Measurements from ENCODE around the gene SLC11A1. TPM values are rescaled to one million over a fixed set of nuclear protein-coding genes. Genes with fewer than 3 reads are reported as not detected.
A peak's percentile ranks its signal among the peaks of the same experiment; 100 is the strongest.

The SLC11A1 gene
- total and polyA plus RNA-seq, 8 donors = 0.70 to 194 (median 0.97) TPM

DNA sequence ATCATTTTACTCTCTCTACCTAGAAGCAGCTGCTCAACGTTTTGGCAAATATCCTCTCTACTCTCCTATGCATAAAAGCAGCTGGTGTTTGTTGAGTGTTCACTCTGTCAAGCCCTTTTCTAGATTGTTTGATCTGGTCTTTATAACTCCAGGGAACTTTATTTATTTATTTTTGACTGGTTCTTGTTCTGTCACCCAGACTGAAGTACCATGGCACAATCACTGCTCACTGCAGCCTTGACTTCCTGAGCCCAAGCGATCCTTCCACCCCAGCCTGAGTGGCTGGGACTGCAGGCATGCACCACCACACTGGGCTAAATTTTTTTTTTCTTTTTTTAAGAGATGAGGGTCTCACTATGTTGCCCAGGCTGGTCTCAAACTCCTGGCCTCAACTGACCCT lies 12.7 kb upstream of the SLC11A1 start:
- ATAC-seq = peak; percentile 40
- H3K27ac ChIP-seq = peak overlapping the region; percentile 93 to 99

DNA sequence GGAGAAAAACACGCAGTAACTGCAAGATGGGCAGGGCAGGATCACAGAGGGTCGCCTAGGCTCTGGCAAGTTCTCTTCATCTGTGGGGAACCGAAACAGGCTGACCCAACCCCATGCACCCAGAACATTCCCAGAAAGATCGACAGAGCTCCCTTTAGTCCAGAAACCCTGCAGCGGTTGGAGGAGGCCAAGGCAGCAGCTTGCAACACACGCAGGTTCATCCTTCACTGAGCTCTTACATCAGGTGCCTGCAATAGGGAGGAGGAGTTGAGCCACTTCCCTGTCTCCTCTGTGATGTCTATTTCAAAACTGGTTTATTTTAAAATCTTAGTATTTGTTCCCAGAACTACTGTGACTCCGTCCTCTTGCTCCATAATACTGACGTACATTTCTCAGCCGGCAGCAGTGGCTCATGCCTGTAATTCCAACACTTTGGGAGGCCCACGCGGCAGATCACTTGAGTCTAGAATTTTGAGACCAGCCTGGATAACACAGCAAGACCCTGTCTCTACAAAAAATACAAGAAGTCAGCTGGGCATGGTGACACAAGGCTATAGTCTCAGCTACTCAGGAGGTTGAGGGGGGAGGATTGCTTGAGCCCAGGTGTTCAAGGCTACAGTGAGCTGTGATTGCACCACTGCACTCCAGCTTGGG lies 11.5 kb upstream of the SLC11A1 start:
- peak in 2 of 4 donors; percentile 60 to 82 for DNase-seq
- Histone ChIP-seq H3K4me1 (peaks cover 24 to 67% of the 10 kb centered on the region in 2 donors), H3K36me3 (no peaks in the 10 kb centered on the region), H3K9me3 (peaks cover 0 to 6% of the 10 kb centered on the region in 2 donors), H3K27me3 (no peaks in the 10 kb centered on the region), H3K4me3 (no peak overlapping the region), H3K27ac (peak overlapping the region; percentile 93 to 99)
- intact Hi-C loops (cut with DNase I) = no loop called here
- TF ChIP-seq CTCF (IDR thresholded peaks at IDR 0.05) = no peak
- ATAC-seq = peak; percentile 26

More for the DNA sequence above, 12.7 kb upstream of the SLC11A1 start:
- Histone ChIP-seq H3K9me3 (peaks cover 0 to 6% of the 10 kb centered on the region in 2 donors), H3K4me1 (peaks cover 24 to 71% of the 10 kb centered on the region in 2 donors), H3K27me3 (no peaks in the 10 kb centered on the region), H3K36me3 (no peaks in the 10 kb centered on the region), H3K4me3 (peak overlapping the region in 1 of 2 donors; percentile 50)
- intact Hi-C loops (cut with DNase I) = no loop called here
- no peak for TF ChIP-seq CTCF (IDR thresholded peaks at IDR 0.05)
- DNase-seq = peak in 1 of 4 donors; percentile 64

GRCh38 chr2:218371983-218372350 lies 10.1 kb upstream of the SLC11A1 start:
- ATAC-seq = no peak
- H3K27me3 ChIP-seq = no peaks in the 10 kb centered on the region
- no peak overlapping the region for H3K4me3 ChIP-seq
- DNase-seq = no peak
- no peak for TF ChIP-seq CTCF (IDR thresholded peaks at IDR 0.05)
- H3K27ac ChIP-seq = peak overlapping the region; percentile 73 to 99
- H3K4me1 ChIP-seq = peaks cover 24 to 63% of the 10 kb centered on the region in 2 donors
- peaks cover 0 to 2% of the 10 kb centered on the region in 2 donors for H3K9me3 ChIP-seq
- H3K36me3 ChIP-seq = no peaks in the 10 kb centered on the region
- intact Hi-C loops (cut with DNase I) = no loop called here

DNA sequence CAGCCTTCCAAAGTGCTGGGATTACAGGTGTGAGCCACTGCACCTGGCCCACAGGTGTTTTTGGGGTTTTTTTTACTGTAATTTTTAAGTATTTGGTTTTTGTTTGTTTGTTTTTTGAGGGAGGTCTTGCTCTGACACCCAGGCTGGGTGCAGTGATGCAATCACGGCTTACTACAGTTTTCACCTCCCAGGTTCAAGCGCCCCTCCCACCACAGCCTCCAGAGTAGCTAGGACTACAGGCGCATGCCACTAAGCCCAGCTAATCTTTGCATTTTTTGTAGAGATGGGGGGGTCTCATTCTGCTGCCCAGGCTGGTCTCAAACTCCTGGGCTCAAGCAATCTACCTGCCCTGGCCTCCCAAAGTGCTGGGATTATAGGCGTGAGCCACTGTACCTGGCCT lies 7.3 kb upstream of the SLC11A1 start:
- TF ChIP-seq CTCF (IDR thresholded peaks at IDR 0.05) = no peak
- Histone ChIP-seq H3K4me1 (peaks cover 10 to 53% of the 10 kb centered on the region in 2 donors), H3K27me3 (no peaks in the 10 kb centered on the region), H3K36me3 (no peaks in the 10 kb centered on the region), H3K4me3 (no peak overlapping the region), H3K27ac (no peak overlapping the region), H3K9me3 (no peaks in the 10 kb centered on the region)
- intact Hi-C loops (cut with DNase I) = no loop called here
- ATAC-seq (no peak), DNase-seq (no peak)

- Histone ChIP-seq H3K9me3 (no peaks in the 10 kb centered on the region), H3K4me1 (peaks cover 5 to 49% of the 10 kb centered on the region in 2 donors), H3K27ac (no peak overlapping the region), H3K36me3 (no peaks in the 10 kb centered on the region), H3K4me3 (no peak overlapping the region), H3K27me3 (no peaks in the 10 kb centered on the region)
- no peak for TF ChIP-seq CTCF (IDR thresholded peaks at IDR 0.05)
- ATAC-seq (no peak), DNase-seq (no peak)
- intact Hi-C loops (cut with DNase I) = no loop called here
Measured at GRCh38 chr2:218375212-218375611, 6.9 kb upstream of the SLC11A1 start.

Measured in left lung (tissue), 10 donors.